GM19238 (cell line): ENCODE data around the gene NEK11.
A peak's percentile ranks its signal among the peaks of the same experiment; 100 is the strongest.

Source experiments
- DNase-seq: peaks from one replicate; pipeline ENCODE4 v3.0.0; 2011; ENCODE audit warnings: low spot score; ENCODE audit not compliant: insufficient read length

Gene NEK11

GRCh38 chr3:131140891-131141290, 114.2 kb downstream of the NEK11 start:
- DNase-seq: no peak

GRCh38 chr3:131141770-131142169, 115.1 kb downstream of the NEK11 start:
- DNase-seq: no peak

GRCh38 chr3:131142580-131142979, 115.9 kb downstream of the NEK11 start:
- DNase-seq: no peak

- no peak for DNase-seq
Measured at GRCh38 chr3:131143802-131144201, 117.1 kb downstream of the NEK11 start.

- no peak for DNase-seq
Measured at GRCh38 chr3:131147534-131147933, 120.9 kb downstream of the NEK11 start.

- DNase-seq: no peak
Measured at GRCh38 chr3:131158434-131158833, 131.8 kb downstream of the NEK11 start.

GRCh38 chr3:131162516-131162915, 135.8 kb downstream of the NEK11 start:
- DNase-seq: no peak

GRCh38 chr3:131167867-131168266, 141.2 kb downstream of the NEK11 start:
- no peak for DNase-seq

- DNase-seq: no peak
Measured at GRCh38 chr3:131169331-131169730, 142.7 kb downstream of the NEK11 start.

- no peak for DNase-seq
Measured at GRCh38 chr3:131172502-131173200, 146.0 kb downstream of the NEK11 start.

GRCh38 chr3:131174752-131175151, 148.1 kb downstream of the NEK11 start:
- peak; percentile 15 for DNase-seq

GRCh38 chr3:131178710-131179375, 152.2 kb downstream of the NEK11 start:
- no peak for DNase-seq

- no peak for DNase-seq
Measured at GRCh38 chr3:131192701-131193100, 166.0 kb downstream of the NEK11 start.

GRCh38 chr3:131193641-131194238, 167.1 kb downstream of the NEK11 start:
- no peak for DNase-seq

GRCh38 chr3:131194816-131195215, 168.1 kb downstream of the NEK11 start:
- no peak for DNase-seq

- no peak for DNase-seq
Measured at GRCh38 chr3:131200636-131201199, 174.0 kb downstream of the NEK11 start.

GRCh38 chr3:131216330-131216729, 189.7 kb downstream of the NEK11 start:
- DNase-seq: no peak

- DNase-seq: no peak
Measured at GRCh38 chr3:131216801-131217200, 190.1 kb downstream of the NEK11 start.

GRCh38 chr3:131217296-131217741, 190.6 kb downstream of the NEK11 start:
- DNase-seq: no peak

GRCh38 chr3:131218196-131218595, 191.5 kb downstream of the NEK11 start:
- DNase-seq: no peak

- no peak for DNase-seq
Measured at GRCh38 chr3:131221731-131222130, 195.1 kb downstream of the NEK11 start.

- DNase-seq: no peak
Measured at GRCh38 chr3:131222599-131222998, 195.9 kb downstream of the NEK11 start.
